IMR-90 (cell line): ENCODE data around the gene NRCAM. TPM values are rescaled to one million over a fixed set of nuclear protein-coding genes. Genes with fewer than 3 reads are reported as not detected.

Source experiments
- ATAC-seq: fragments of 200-7000 bp; cut with Tn5 transposase; 2 replicates; pipeline ENCODE4 v1.9.1; 2020; ENCODE audit warnings: low read depth, mild to moderate bottlenecking, moderate library complexity
- BruUV-seq: library from RNA; stranded (reverse); fragments of 400-500 nt; replicated peaks from 2 replicates; lab custom pipeline; 2021; lab: Mats Ljungman, UMichigan
- CTCF ChIA-PET: fragments of 300-600 bp; formaldehyde crosslinking; extraction: SDS; loops from one replicate; lab custom pipeline; 2021; ENCODE audit warnings: antibody characterized with exemption; lab: Yijun Ruan, JAX
- POLR2A ChIA-PET: fragments of 300-600 bp; sonication (Branson Sonifier 250); formaldehyde crosslinking; loops from one replicate; lab custom pipeline; 2022; ENCODE audit warnings: antibody characterized with exemption; ENCODE audit not compliant: unreplicated experiment; lab: Charles Lee
- DNase-seq: peaks from one replicate; pipeline ENCODE4 v3.0.0; 2013
- H2AFZ ChIP-seq: replicated peaks from 2 replicates; pipeline ENCODE3; 2013; ENCODE audit warnings: low read length, mild to moderate bottlenecking; ENCODE audit not compliant: poor library complexity
- H2AK5ac ChIP-seq: 2 replicates; pipeline ENCODE4 v1.6.1; 2013; ENCODE audit warnings: low read depth, low read length, inconsistent platforms
- H2AK9ac ChIP-seq: replicated peaks from 2 replicates; pipeline ENCODE3; 2013; ENCODE audit warnings: mild to moderate bottlenecking, low read depth, low read length, moderate library complexity; ENCODE audit not compliant: poor library complexity
- H2BK120ac ChIP-seq: 2 replicates; pipeline ENCODE4 v1.6.1; 2013; ENCODE audit warnings: low read depth, low read length, inconsistent platforms
- H2BK15ac ChIP-seq: 3 replicates; pipeline ENCODE4 v1.6.1; 2013; ENCODE audit warnings: low read depth, low read length, inconsistent platforms
- H2BK20ac ChIP-seq: 2 replicates; pipeline ENCODE4 v1.6.1; 2013; ENCODE audit warnings: low read depth, mild to moderate bottlenecking, inconsistent platforms, low read length, moderate library complexity
- H2BK5ac ChIP-seq: 2 replicates; pipeline ENCODE4 v1.6.1; 2013; ENCODE audit warnings: mild to moderate bottlenecking, low read depth, low read length, inconsistent platforms; ENCODE audit not compliant: poor library complexity, severe bottlenecking
- H3K14ac ChIP-seq: replicated peaks from 2 replicates; pipeline ENCODE4 v1.6.1; 2013; ENCODE audit warnings: low read depth, low read length, inconsistent platforms
- H3K18ac ChIP-seq: 2 replicates; pipeline ENCODE4 v1.6.1; 2013; ENCODE audit warnings: low read depth, low read length, control low read depth
- H3K23ac ChIP-seq: 2 replicates; pipeline ENCODE4 v1.6.1; 2013; ENCODE audit warnings: low read depth, low read length, inconsistent platforms
- H3K27ac ChIP-seq: 2 replicates; pipeline ENCODE4 v1.5.1; 2013; ENCODE audit warnings: mild to moderate bottlenecking, control low read depth, low read length; ENCODE audit not compliant: insufficient read depth
- H3K27me3 ChIP-seq: 2 replicates; pipeline ENCODE4 v1.6.1; 2013; ENCODE audit warnings: low read length; ENCODE audit not compliant: control insufficient read depth, insufficient read depth
- H3K36me3 ChIP-seq: 2 replicates; pipeline ENCODE4 v1.6.1; 2013; ENCODE audit warnings: low read length, mixed read lengths; ENCODE audit not compliant: control insufficient read depth, insufficient read depth
- H3K4ac ChIP-seq: 2 replicates; pipeline ENCODE4 v1.6.1; 2013; ENCODE audit warnings: low read depth, low read length, inconsistent platforms
- H3K4me1 ChIP-seq: 2 replicates; pipeline ENCODE4 v1.6.1; 2013; ENCODE audit warnings: low read length, mixed read lengths; ENCODE audit not compliant: control insufficient read depth, insufficient read depth
- H3K4me2 ChIP-seq: 2 replicates; pipeline ENCODE4 v1.6.1; 2013; ENCODE audit warnings: low read depth, mild to moderate bottlenecking, control low read depth, low read length, moderate library complexity
- H3K4me3 ChIP-seq: 2 replicates; pipeline ENCODE4 v1.5.1; 2013; ENCODE audit warnings: low read depth, mild to moderate bottlenecking, control low read depth, low read length, moderate library complexity; ENCODE audit not compliant: insufficient read depth
- H3K56ac ChIP-seq: 2 replicates; pipeline ENCODE4 v1.6.1; 2013; ENCODE audit warnings: low read length, inconsistent platforms; ENCODE audit not compliant: insufficient read depth; ENCODE audit errors: extremely low read depth
- H3K79me1 ChIP-seq, 2 experiments: 2 replicates each; pipeline ENCODE4 v1.6.1; 2013; ENCODE audit warnings: low read length in 2 of 2, inconsistent platforms in 1 of 2, low read depth in 1 of 2
- H3K9ac ChIP-seq: 2 replicates; pipeline ENCODE4 v1.6.1; 2013; ENCODE audit warnings: low read depth, low read length, control low read depth
- H3K9me1 ChIP-seq: 2 replicates; pipeline ENCODE4 v1.6.1; 2013; ENCODE audit warnings: low read length, inconsistent platforms; ENCODE audit not compliant: insufficient read depth
- H3K9me3 ChIP-seq: 2 replicates; pipeline ENCODE4 v1.6.1; 2013; ENCODE audit warnings: low read length; ENCODE audit not compliant: control insufficient read depth, insufficient read depth
- H4K20me1 ChIP-seq: 2 replicates; pipeline ENCODE4 v1.6.1; 2013; ENCODE audit warnings: low read length, inconsistent platforms; ENCODE audit not compliant: insufficient read depth
- H4K5ac ChIP-seq: 2 replicates; pipeline ENCODE4 v1.6.1; 2013; ENCODE audit warnings: mild to moderate bottlenecking, low read depth, low read length, control low read depth
- H4K8ac ChIP-seq, 2 experiments: 2 replicates each; pipeline ENCODE4 v1.6.1; 2013; ENCODE audit warnings: low read depth in 2 of 2, low read length in 2 of 2, control low read depth in 1 of 2, inconsistent platforms in 1 of 2
- H4K91ac ChIP-seq: 2 replicates; pipeline ENCODE4 v1.6.1; 2013; ENCODE audit warnings: low read depth, low read length, inconsistent platforms; ENCODE audit not compliant: insufficient read depth
- CEBPB ChIP-seq: IDR thresholded peaks from 2 replicates; pipeline ENCODE4 v1.6.1; 2012; ENCODE audit warnings: low read depth, low read length, improper control_type of control experiment
- WGBS, 2 experiments: methylation state at CpG; one replicate each; pipeline versions ENCODE4 v1.1.5 to v1.1.7; 2013; ENCODE audit warnings: missing lambda C conversion rate in 2 of 2; ENCODE audit not compliant: insufficient read length in 1 of 2; ENCODE audit errors: extremely low coverage in 2 of 2; 5-methylcytosine and 5-hydroxymethylcytosine counted together
- dilution Hi-C: fragments of 300-500 bp; cut with HindIII; formaldehyde crosslinking; loops from one replicate; pipeline ENCODE4 v1.14.3; 2018; ENCODE audit warnings: low sequenced_read_pairs; ENCODE audit not compliant: unreplicated experiment
- in situ Hi-C: fragments of 300-500 bp; cut with MboI; formaldehyde crosslinking; loops from 3 replicates; pipeline ENCODE4 v1.14.3; 2019; ENCODE audit warnings: low sequenced_read_pairs, inconsistent platforms, mixed read lengths
- intact Hi-C: fragments of 100-400 bp; cut with micrococcal nuclease; formaldehyde crosslinking; loops from 2 replicates; pipeline ENCODE4 v1.10.0; 2022
- polyA plus RNA-seq, 3 experiments: library from polyadenylated mRNA; depleted of rRNA; stranded (reverse); fragments of >200 nt; gene quantifications; 2 replicates each; pipeline ENCODE4 v1.2.3, GENCODE V29; 2012; ENCODE audit warnings: low replicate concordance in 1 of 3
- total RNA-seq: library from RNA; depleted of rRNA; stranded (reverse); fragments of >200 nt; gene quantifications from 2 replicates; pipeline ENCODE4 v1.2.3, GENCODE V29; 2012
- TF ChIP-seq, protein P1 (sequence below): fragments of 150-350 bp; IDR thresholded peaks from 2 replicates; pipeline ENCODE4 v1.6.1; 2016; ENCODE audit warnings: low read depth, mild to moderate bottlenecking, low read length, moderate library complexity, borderline replicate concordance

The NRCAM gene
- total and polyA plus RNA-seq, 2 of the 4 experiments (the other 2 are of a cell fraction), result 0.46 to 1.1 TPM

DNA sequence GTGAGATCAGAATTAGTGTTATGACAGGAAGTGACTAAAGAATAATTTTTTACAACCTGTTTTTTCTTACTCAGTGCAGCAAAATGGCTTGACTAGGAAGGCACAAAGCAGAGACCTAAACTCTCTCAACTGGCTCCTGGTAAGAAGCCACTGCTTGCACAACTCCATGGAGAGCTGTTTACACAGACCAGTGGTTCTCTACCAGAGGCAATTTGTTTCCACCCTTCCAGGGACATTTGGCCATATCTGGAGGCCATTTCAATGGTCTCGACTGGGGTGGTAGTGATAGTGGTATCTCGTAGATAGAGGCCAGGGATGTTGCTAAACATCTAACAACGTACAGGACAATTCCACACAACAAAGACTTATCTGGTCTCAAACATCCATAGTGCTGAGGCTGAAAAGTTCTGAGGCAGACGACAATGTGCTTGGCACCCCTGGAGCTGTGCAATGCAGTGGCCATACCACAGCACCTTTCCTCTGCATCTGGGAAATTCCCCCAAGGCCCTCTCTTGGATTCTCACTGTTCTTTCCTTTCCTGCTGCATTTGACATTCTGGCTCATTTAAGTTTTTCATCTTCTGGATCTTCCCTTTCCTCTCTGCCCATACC is 220.7 kb downstream of the NRCAM start:
- Histone ChIP-seq H3K27ac (no peak overlapping the region), H3K9me3 (no peaks in the 10 kb centered on the region), H4K20me1 (no peaks in the 10 kb centered on the region), H4K5ac (no peak overlapping the region), H2AFZ (peak overlapping the region; percentile 48), H3K27me3 (no peaks in the 10 kb centered on the region), H3K4me3 (no peak overlapping the region), H2BK15ac (0 out of 3 replicates have a peak overlapping the region, but pooled peaks have one; percentile 15), H2AK9ac (no peak overlapping the region), H3K4me1 (peaks cover 5% of the 10 kb centered on the region; the same call in 1 of the 2 replicates), H3K18ac (no peak overlapping the region), H2BK20ac (peak overlapping the region; percentile 28), H2BK5ac (peak overlapping the region; percentile 56), H3K79me1 (no peaks in the 10 kb centered on the region), H3K23ac (peak overlapping the region; percentile 10; the same call in 1 of the 2 replicates), H3K36me3 (no peaks in the 10 kb centered on the region), H3K14ac (peak overlapping the region; percentile 1; the same call in 1 of the 2 replicates), H4K8ac (peak overlapping the region in 1 of 2 experiments; percentile 67; a peak in 2 of 4 replicates), H3K4me2 (no peak overlapping the region), H3K9ac (no peak overlapping the region), H3K9me1 (no peaks in the 10 kb centered on the region), H4K91ac (peak overlapping the region; percentile 44), H2AK5ac (no peak overlapping the region), H3K4ac (peak overlapping the region; percentile 2), H3K56ac (no peak overlapping the region), H2BK120ac (peak overlapping the region; percentile 48)
- intact Hi-C loops, result no loop called here
- peak; percentile 43 for DNase-seq
- in situ Hi-C loops, result no loop called here
- peak; percentile 46; the same call in 1 of the 2 replicates for TF ChIP-seq CEBPB
- TF ChIP-seq, protein P1, sequence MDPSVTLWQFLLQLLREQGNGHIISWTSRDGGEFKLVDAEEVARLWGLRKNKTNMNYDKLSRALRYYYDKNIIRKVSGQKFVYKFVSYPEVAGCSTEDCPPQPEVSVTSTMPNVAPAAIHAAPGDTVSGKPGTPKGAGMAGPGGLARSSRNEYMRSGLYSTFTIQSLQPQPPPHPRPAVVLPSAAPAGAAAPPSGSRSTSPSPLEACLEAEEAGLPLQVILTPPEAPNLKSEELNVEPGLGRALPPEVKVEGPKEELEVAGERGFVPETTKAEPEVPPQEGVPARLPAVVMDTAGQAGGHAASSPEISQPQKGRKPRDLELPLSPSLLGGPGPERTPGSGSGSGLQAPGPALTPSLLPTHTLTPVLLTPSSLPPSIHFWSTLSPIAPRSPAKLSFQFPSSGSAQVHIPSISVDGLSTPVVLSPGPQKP, result no peak
- no CpG with 5 or more reads among the region's 4 CpGs for WGBS, 2 experiments
- dilution Hi-C loops, result no loop called here
- CTCF ChIA-PET, result no interaction called here
- POLR2A ChIA-PET, result no interaction called here
- ATAC-seq, result peak; percentile 59
- BruUV-seq, result no TSS peak
